Raji (cell line): ENCODE data around the gene MMP17.
A peak's percentile ranks its signal among the peaks of the same experiment; 100 is the strongest.

Experiments used
- POLR2A ChIP-seq: IDR thresholded peaks from 2 replicates; pipeline ENCODE4 v1.6.1; 2011; ENCODE audit warnings: low read depth, low read length, control low read depth; ENCODE audit not compliant: insufficient read depth

MMP17 gene

GRCh38 chr12:131883521-131883900 lies 55.3 kb downstream of the MMP17 start:
- TF ChIP-seq POLR2A, result no peak

GRCh38 chr12:131885543-131886057 lies 57.4 kb downstream of the MMP17 start:
- TF ChIP-seq POLR2A, result no peak

GRCh38 chr12:131892711-131893604 lies 64.8 kb downstream of the MMP17 start:
- TF ChIP-seq POLR2A, result no peak

GRCh38 chr12:131893605-131894312 lies 65.6 kb downstream of the MMP17 start:
- no peak for TF ChIP-seq POLR2A

GRCh38 chr12:131894313-131894860 lies 66.2 kb downstream of the MMP17 start, which contains the start of gene ULK1:
TSS of gene ULK1 (plus strand) at chr12:131894622. CDS start at chr12:131895002, 380 bp downstream.
- TF ChIP-seq POLR2A, result peak; percentile 55

- TF ChIP-seq POLR2A, result no peak
Observed at GRCh38 chr12:131894981-131895639, 66.9 kb downstream of the MMP17 start.

GRCh38 chr12:131895640-131896079 lies 67.5 kb downstream of the MMP17 start:
- TF ChIP-seq POLR2A, result no peak

- TF ChIP-seq POLR2A, result no peak
Observed at GRCh38 chr12:131896080-131896810, 68.1 kb downstream of the MMP17 start.

- TF ChIP-seq POLR2A, result no peak
Observed at GRCh38 chr12:131896811-131897270, 68.6 kb downstream of the MMP17 start.

- TF ChIP-seq POLR2A, result no peak
Observed at GRCh38 chr12:131897276-131897675, 69.1 kb downstream of the MMP17 start.

- no peak for TF ChIP-seq POLR2A
Observed at GRCh38 chr12:131897875-131898274, 69.7 kb downstream of the MMP17 start.

GRCh38 chr12:131900397-131900796 lies 72.2 kb downstream of the MMP17 start:
- TF ChIP-seq POLR2A, result no peak
